Stimulated activated CD8-positive, alpha-beta memory T cell treated with anti-CD3 and anti-CD28 coated beads, Interleukin-4, amount 100 ng/mL, for 1 hour (primary cell): ENCODE results near the gene CYP21A2.
A peak's percentile ranks its signal among the peaks of the same experiment; 100 is the strongest.

Experiments used
- DNase-seq, 2 donors: peaks; one replicate each; pipeline ENCODE4 v3.0.0-alpha.2; 2020; ENCODE audit warnings: low read depth in 2 of 2, low spot score in 1 of 2

Gene CYP21A2

DNA sequence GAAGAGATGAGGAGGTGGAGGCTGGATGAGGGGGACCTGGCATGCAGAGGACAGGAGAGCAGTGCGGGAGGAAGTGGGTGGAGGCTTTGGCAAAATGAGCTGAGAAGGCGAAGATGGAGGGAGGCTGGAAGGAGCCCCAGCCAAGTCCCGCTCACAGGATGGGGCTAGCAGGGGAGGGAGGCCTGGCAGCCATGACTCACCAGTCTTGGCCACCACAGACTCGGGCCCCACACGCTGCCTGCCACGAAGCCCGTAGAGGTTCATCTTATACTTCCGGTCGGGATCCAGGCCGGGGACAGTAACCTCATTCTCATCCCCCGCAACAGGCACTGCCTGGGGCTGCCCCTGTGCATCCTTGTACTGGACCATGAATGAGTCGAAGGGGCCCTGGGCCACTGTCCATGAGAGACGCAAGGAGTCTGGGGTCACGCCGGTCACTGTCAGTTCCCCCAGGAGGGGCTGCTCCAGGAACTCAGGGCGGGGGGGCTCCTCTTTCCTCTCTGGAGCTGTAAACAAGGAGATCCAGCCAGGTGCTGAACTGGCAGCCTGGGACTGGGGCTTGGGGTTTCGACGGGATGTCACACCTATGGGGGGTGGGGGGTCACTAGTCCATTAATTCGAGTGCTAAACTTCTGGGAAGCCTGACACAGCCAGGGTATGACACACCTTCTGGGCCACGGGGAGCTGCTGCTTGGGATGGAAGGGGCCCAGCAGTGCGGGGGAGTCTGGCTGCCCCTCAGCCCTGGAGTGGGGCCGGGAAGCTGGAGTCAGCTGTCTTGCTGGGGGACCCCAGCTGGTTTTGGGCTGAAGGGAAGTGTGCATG, 43.2 kb downstream of the CYP21A2 start:
- DNase-seq: no peak

DNA sequence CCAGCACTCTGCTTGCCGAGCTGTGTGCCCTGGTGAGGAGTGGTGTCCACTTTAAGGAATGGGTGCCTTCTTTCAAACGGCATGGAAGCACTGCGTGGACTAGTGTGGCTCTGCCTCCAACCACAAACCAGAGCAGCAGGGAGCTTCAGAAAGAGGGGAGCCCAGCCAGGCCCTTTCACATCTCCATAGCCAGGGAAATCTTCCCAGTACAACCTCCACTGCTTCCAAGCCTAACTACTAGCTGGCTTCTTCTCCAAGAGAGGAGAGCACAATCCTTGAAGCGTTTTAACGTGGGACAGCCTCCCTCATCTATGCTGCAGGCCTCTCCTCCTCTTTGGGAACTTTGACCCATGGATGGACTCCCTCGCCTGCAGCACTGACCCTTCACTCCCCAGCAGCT, 44.3 kb downstream of the CYP21A2 start:
- DNase-seq: no peak

DNA sequence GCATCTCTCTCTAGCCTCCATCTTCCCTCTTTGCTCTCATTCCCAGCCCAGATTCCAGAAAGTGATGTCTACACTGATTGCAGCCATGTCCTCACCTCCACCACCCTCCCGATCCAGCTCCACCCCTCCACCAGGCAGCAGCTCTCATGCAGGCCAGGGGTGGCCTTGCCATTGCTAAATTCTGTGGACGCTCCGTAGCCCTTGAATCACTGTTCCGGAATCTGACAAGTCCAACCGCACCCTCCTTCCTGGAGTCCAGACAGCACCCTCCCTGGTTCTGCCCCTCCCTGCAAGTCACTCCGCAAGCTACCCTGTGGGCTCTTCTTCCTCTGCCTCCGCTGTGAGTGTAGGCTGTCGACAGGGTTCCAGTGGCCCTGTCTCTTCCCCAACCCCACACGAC, 44.7 kb downstream of the CYP21A2 start:
- DNase-seq: no peak

DNA sequence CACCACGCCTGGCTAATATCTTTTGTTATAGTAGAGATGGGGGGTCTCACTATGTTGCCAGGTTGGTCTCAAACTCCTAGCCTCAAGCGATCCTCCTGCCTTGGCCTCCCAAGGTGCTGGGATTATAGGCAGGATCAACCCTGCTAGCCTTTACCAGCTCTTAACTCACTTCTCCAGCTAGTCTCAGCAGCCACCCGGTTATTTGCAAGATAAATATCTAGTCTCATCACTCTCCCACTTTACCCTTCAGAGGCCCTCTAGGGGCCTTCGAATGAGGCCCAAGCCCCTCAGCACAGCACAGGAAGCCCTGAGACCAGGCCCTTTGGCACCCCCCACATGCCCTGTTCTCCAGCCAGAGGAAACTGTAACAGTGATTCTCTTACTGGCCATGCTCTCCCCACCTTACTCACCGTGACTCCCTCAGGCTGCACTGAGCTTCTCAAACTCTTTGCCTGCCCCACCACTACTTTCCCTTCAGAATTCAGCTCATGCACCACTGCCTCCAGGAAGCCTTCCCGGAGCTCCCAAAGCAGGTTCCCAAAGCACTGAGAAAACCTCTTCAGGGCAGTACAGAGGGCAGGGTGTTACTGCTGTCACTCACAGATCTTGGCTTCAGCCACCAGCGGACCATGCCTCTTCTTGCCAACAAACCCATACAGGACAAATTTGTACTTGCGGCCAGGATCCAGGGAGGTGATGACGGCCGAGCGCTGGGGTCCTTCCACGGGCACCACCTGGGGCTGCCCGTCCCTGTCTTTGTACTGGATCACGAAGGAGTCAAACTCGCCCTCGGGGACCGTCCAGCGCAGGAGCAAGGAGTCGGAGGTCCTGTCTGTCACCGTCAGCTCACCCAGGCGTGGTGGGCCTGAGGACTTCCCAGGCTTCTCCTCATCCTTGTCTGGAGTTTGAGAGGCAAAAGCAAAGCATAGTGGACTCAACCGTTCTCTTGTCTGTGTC, 45.9 kb downstream of the CYP21A2 start:
- DNase-seq: no peak

DNA sequence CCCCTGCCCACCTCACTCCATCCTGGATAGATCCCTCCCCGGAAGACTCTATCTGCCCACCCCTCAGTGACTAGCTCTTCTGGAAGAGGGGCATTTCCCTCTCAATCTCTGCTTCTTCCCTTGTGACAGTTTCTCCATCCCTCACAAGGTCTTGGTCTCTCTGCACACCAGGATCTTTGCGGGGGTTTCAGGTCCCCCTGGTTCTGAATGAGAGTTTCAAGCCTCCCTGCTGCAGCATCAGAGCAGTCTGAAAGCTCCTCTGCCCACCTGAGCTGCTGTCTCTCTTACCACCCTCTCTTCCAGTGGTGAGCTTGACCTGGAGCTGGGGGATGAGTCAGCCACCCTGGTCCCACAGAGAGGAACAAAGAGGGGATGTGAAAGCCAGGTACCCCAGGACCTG, 46.6 kb downstream of the CYP21A2 start:
- no peak for DNase-seq

DNA sequence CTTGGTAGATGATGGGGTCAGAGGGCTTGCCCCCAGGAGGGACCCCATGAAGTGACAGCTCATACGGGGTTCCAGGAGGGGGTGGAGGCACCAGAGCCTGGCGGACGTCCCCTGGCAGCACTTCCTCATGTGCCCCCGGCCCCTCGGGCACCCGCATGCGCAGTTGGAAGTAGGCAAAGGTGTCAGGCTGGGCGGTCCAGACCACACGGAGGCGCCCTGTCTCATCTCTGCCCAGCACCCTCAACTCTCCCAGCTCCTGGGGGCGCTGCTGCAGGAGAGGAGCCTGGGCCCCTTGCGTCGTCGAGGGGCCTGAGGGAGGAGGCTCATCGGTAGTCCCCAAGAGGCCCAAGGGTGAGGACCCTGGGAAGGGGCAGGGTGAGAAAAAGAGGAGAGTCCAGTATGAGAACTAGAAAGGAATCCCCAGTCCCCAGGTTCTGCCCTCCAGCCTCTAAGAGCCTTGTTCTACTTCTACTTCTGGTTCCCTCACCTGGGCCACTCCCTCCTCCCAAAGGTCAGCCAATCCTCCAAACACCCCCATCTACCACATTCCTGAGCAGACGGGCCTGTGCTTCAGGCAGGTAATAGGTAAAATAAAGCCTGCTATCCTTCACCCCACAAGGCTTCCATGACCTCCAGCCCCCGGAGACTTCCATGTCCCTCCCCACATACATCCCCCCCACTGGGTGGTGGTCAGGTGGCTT, 47.7 kb downstream of the CYP21A2 start:
- DNase-seq: no peak

DNA sequence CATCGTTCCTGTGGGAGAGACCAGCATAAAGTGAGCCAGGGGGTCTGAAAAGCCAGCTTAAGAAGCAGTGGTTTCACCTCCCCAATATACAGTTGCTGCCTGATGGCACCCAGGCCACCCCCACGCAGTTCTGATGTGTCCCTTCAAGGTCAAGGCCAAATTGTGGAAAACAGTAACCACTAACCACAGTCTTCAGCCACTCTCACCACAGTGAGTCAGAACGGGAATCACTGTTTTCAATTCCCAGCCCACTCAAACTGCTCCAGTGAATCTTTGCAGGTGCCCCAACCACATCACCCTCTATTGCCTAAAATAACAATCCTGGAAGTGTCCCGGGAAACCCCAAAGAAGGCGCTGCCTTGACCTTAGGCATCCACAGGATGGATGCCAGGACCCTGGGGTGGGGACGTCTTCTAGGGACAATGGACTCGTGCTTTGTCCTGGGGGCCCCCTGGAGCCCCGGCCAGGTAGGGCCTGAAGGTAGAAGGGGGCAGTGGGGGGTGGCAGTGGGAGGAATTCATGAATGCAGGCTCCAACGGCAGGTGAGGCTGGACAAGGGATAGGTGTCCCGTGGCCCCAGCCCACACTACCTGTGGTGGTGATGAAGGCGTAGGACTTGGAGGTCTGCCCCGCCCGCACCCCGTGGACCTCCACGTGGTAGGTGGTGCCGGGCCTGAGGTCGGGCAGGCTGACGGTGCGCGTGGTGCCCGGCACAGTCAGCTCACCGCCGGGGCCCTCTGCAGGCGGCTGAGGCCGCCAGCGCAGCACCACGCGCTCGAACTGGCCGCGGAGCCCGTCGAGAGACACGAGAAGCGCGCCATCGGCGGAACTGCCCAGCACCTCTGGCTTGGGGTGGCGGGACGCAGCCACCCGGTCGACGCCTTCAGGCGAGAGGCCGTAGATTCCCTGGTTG, 48.7 kb downstream of the CYP21A2 start:
- no peak for DNase-seq

DNA sequence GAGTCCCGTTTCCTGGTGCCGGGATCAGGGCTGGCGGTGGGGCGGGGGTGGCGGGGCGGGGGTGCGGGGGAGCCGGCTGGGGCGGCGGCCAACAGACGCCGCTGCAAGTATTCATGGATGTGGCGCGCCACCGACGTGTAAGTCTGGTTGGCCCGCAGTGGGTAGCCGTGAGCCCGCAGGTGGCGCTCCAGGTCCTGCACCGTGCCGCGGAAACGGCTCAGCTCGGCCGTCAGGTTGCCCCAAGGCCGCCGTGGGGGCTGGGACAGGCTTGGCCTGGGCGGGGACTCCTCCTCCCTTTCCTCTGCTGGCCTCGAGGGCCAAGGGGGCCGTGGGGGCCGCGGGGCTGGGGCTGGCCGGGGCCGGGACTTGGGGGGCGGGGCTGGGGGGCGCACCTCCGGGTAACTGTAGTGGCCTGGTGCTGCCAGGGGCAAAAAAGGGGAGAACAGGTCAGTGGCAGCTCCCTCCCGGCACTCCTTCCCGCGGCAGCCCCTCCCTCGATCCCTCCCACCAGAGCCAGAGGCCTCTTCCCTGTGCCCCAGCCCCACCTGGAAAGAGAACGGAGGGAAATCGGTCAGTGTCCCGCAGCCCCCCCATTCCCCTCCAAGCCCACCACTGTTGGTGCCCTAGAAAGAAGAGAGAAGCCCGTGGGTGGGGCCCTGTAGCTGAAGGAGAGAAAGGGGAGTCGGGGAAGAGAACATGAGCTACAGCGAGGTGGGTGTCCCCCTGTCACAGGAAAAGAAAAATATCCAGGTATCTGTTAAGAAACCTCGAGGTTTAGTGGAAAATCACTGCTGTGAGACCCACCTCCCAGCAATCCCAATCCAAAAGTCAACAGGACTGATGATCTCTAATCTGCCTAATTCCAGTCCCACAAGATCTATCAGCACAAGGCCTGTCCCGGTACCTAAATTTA, 49.6 kb downstream of the CYP21A2 start:
- DNase-seq: peak; percentile 33 to 41

DNA sequence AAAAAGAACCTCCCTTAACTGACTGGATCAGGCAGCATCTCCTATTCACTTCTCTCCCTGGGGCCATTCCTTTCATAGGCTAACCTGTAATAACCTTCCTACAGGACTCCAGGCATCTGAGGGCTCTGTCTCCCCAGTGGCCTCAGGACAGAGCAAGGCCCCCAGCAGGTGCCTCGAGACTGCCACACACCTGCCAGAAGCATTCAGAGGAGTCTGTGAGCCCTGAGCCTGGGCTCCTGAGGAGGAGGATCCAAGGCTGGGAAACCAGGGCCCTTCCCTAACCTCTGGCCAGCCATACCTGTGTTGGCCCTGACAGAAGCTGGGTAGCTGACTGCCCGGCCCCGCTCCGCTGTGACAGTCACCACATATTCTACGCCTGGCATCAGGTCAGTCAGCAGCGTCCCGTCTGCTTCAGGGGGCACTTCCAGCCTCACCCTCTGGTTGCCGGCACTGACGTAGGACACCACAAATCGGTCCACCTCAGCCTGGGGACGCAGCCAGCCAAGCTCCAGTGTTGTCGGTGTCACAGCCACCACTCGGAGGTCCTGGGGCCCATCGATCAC, 50.4 kb downstream of the CYP21A2 start:
- no peak for DNase-seq

DNA sequence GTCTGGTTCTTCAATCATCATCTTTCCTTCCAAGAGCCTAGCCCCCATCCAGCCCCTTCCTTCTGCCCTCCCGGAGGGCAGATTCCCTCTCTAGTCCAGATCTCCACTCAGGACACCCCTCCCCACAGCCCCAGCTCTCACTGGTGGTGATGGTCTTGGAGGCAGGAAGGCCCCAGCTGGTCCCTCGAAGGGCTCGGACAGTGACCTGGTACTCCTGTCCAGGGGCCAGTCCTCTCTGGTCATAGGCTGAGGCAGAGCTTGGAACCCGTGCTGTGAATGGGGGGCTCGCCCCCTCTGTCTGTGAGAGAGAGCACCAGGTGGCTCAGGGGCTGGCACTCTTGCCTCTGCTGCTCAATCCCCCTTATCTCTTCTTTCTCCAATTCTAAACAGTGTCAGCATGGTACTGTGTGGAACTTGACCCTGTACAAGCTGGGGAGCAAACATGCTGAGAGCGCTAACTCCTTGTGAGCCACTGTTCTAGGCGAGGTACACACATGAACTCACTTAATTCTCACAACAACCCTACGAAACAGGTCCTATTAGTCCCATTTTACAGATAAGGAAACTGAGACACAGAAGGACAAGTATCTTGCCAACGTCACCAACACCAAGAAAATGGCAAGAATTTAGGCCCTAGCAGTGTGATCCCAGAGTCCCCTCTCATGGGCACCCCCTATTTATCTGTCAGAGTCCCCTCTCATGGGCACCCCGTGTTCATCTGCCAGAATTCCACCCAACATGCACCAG, 51.0 kb downstream of the CYP21A2 start:
- DNase-seq: no peak
